Gastrocnemius medialis (tissue), 4 donors: ENCODE measurements around the gene ASTN1. TPM values are rescaled to one million over a fixed set of nuclear protein-coding genes. Genes with fewer than 3 reads are reported as not detected.

Experiments used
- ATAC-seq, 2 donors: fragments of 150-250 bp; one replicate each; pipeline ENCODE4 v1.9.1; 2016
- DNase-seq, 2 donors: peaks; one replicate each; pipeline ENCODE4 v3.0.0-alpha.2; 2019
- H3K27ac ChIP-seq, 4 donors: fragments of 200-600 bp; sonication (generic); 1 replicate in 1 of 4; 2 replicates in 3 of 4; pipeline ENCODE4 v1.5.1; 2016 to 2018; ENCODE audit warnings: mild to moderate bottlenecking in 2 of 4, moderate library complexity in 1 of 4
- H3K27me3 ChIP-seq, 3 donors: fragments of 200-600 bp; sonication (generic) in 2 of 3; 1 replicate in 1 of 3; 2 replicates in 2 of 3; pipeline versions ENCODE4 v1.5.1 to v1.6.0; 2016 to 2019; ENCODE audit warnings: mild to moderate bottlenecking in 1 of 3, moderate library complexity in 1 of 3
- H3K36me3 ChIP-seq, 2 donors: fragments of 200-600 bp; sonication (generic) in 1 of 2; one replicate each; pipeline ENCODE4 v1.5.1; 2017 to 2018
- H3K4me1 ChIP-seq, 2 donors: fragments of 200-600 bp; sonication (generic) in 1 of 2; one replicate each; pipeline ENCODE4 v1.5.1; 2016 to 2017; ENCODE audit warnings: mild to moderate bottlenecking in 2 of 2
- H3K4me3 ChIP-seq, 4 donors: fragments of 200-600 bp; sonication (generic) in 3 of 4; 1 replicate in 1 of 4; 2 replicates in 3 of 4; pipeline ENCODE4 v1.5.1; 2016 to 2019; ENCODE audit warnings: mild to moderate bottlenecking in 2 of 4
- H3K9me3 ChIP-seq, 3 donors: fragments of 200-600 bp; sonication (generic) in 2 of 3; 1 replicate in 1 of 3; 2 replicates in 2 of 3; pipeline ENCODE4 v1.5.1; 2016 to 2019
- CTCF ChIP-seq, 5 experiments: fragments of 450-650 bp in 3 of 5; fragments of 200-600 bp in 2 of 5; sonication (generic) in 2 of 5; IDR thresholded peaks in 4 of 5; conservative IDR thresholded peaks in 1 of 5; 1 replicate in 4 of 5; 2 replicates in 1 of 5; pipeline ENCODE4 v1.5.1; 2016 to 2019; ENCODE audit warnings: antibody characterized with exemption in 5 of 5, mild to moderate bottlenecking in 3 of 5, moderate library complexity in 3 of 5
- POLR2A ChIP-seq, 2 donors: fragments of 450-650 bp; IDR thresholded peaks; one replicate each; pipeline ENCODE4 v1.6.1; 2017; ENCODE audit warnings: antibody characterized with exemption in 2 of 2, mild to moderate bottlenecking in 2 of 2, moderate library complexity in 2 of 2
- in situ Hi-C, 4 donors: fragments of 200-750 bp; cut with MboI; loops; one replicate each; pipeline versions ENCODE4 v1.15.0 to v1.8.0; 2017; ENCODE audit warnings: low sequenced_read_pairs in 4 of 4
- intact Hi-C: fragments of 100-400 bp; cut with DNase I; formaldehyde crosslinking; loops from one replicate; pipeline ENCODE4 v1.15.1; 2023; ENCODE audit warnings: low total_unique reads
- total RNA-seq, 4 donors: library from RNA; depleted of rRNA; stranded (reverse); fragments of >200 nt; gene quantifications; one replicate each; pipeline versions ENCODE4 v1.1.0 to v1.2.3, GENCODE V29; 2016

The ASTN1 gene
- total RNA-seq, 4 donors from 2014 or later = 0.09 to 0.10 TPM; not detected in 2

- no peak overlapping the region for H3K4me3 ChIP-seq
- no peak for ATAC-seq
- intact Hi-C loops = loop anchor here (10.0 kb wide), 1 partner anchor 1686 kb away; no protein-coding TSS in a partner anchor
- H3K9me3 ChIP-seq = no peaks in the 10 kb centered on the region
- no peak overlapping the region for H3K27ac ChIP-seq
- in situ Hi-C loops = loop anchor here in 3 of 4 donors (10.0 to 25.0 kb wide), 3 partner anchors 286 to 466 kb away; no protein-coding TSS in a partner anchor
- H3K4me1 ChIP-seq = no peaks in the 10 kb centered on the region
- H3K27me3 ChIP-seq = no peaks in the 10 kb centered on the region
- DNase-seq = no peak
- no peak for TF ChIP-seq CTCF (IDR thresholded peaks at IDR 0.05 in 4 of 5, conservative IDR thresholded peaks at IDR 0.05 in 1 of 5)
- TF ChIP-seq POLR2A (IDR thresholded peaks at IDR 0.05) = no peak
- H3K36me3 ChIP-seq = no peaks in the 10 kb centered on the region
These were observed 323.3 kb downstream of the ASTN1 start for GRCh38 chr1:176841238-176841637.

DNA sequence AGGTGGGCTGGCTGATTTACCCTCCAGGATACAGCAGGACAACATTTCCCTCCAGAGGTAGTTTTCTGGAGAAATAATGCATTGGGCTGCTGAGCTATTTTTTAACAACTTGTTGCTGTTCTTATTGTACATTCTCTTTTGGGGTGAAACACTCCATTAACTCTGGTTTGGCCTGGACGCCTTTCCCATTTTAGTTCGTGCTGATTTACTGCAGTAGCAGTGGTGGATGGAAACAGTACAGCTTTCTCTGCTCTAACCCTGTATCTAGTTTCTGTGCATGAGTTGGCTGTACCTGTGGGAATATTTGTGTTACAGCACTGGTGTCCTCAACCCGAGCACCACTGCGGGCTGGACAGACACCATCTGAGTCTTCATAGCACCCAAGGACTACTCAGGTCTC lies 325.3 kb downstream of the ASTN1 start:
- ATAC-seq (no peak), DNase-seq (no peak)
- no peaks in the 10 kb centered on the region for H3K9me3 ChIP-seq
- TF ChIP-seq CTCF (IDR thresholded peaks at IDR 0.05 in 4 of 5, conservative IDR thresholded peaks at IDR 0.05 in 1 of 5) (no peak), POLR2A (IDR thresholded peaks at IDR 0.05) (no peak)
- H3K27ac ChIP-seq = no peak overlapping the region
- no peak overlapping the region for H3K4me3 ChIP-seq
- H3K4me1 ChIP-seq = no peaks in the 10 kb centered on the region
- no peaks in the 10 kb centered on the region for H3K27me3 ChIP-seq
- intact Hi-C loops (no loop called here), in situ Hi-C loops (loop anchor here in 1 of 4 donors (25.0 kb wide), 1 partner anchor 452 kb away; no protein-coding TSS in a partner anchor)
- no peaks in the 10 kb centered on the region for H3K36me3 ChIP-seq

GRCh38 chr1:176838276-176838995 lies 326.1 kb downstream of the ASTN1 start:
- Histone ChIP-seq H3K36me3 (no peaks in the 10 kb centered on the region), H3K4me3 (no peak overlapping the region), H3K27me3 (no peaks in the 10 kb centered on the region), H3K27ac (no peak overlapping the region), H3K9me3 (no peaks in the 10 kb centered on the region), H3K4me1 (no peaks in the 10 kb centered on the region)
- ATAC-seq (no peak), DNase-seq (no peak)
- in situ Hi-C loops = loop anchor here in 1 of 4 donors (25.0 kb wide), 1 partner anchor 451 kb away; no protein-coding TSS in a partner anchor
- TF ChIP-seq POLR2A (IDR thresholded peaks at IDR 0.05) = no peak
- intact Hi-C loops = no loop called here

DNA sequence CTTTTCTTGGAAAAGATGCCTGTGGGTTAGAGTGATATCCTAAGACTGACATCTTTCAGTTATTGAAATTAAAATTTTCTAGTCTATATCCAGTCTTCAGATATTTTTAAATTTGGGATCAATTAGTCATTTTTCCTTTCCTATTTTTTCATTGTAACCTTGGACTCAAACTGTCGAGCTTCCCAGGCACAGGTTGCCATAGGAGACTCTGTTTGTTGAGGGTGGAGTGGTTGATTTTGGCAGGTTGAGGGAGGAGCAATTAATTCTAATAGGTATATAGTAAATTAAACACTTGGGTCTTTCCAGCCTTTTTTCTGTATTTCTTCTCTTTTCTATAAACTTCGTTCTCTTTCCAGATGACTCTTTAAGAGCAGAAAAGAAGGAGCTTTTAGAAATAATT lies 326.8 kb downstream of the ASTN1 start:
- intact Hi-C loops = no loop called here
- DNase-seq (no peak), ATAC-seq (no peak)
- no peaks in the 10 kb centered on the region for H3K4me1 ChIP-seq
- H3K27me3 ChIP-seq = no peaks in the 10 kb centered on the region
- no peaks in the 10 kb centered on the region for H3K9me3 ChIP-seq
- H3K36me3 ChIP-seq = no peaks in the 10 kb centered on the region
- H3K27ac ChIP-seq = no peak overlapping the region
- no peak overlapping the region for H3K4me3 ChIP-seq
- in situ Hi-C loops = loop anchor here in 1 of 4 donors (25.0 kb wide), 1 partner anchor 450 kb away; no protein-coding TSS in a partner anchor
- no peak for TF ChIP-seq CTCF (IDR thresholded peaks at IDR 0.05 in 4 of 5, conservative IDR thresholded peaks at IDR 0.05 in 1 of 5)
- no peak for TF ChIP-seq POLR2A (IDR thresholded peaks at IDR 0.05)

- H3K27me3 ChIP-seq = no peaks in the 10 kb centered on the region
- TF ChIP-seq POLR2A (IDR thresholded peaks at IDR 0.05) = no peak
- no peak for TF ChIP-seq CTCF (IDR thresholded peaks at IDR 0.05 in 4 of 5, conservative IDR thresholded peaks at IDR 0.05 in 1 of 5)
- DNase-seq = no peak
- H3K9me3 ChIP-seq = no peaks in the 10 kb centered on the region
- ATAC-seq = no peak
- no peaks in the 10 kb centered on the region for H3K4me1 ChIP-seq
- no peaks in the 10 kb centered on the region for H3K36me3 ChIP-seq
- no peak overlapping the region for H3K27ac ChIP-seq
- in situ Hi-C loops = loop anchor here in 1 of 4 donors (25.0 kb wide), 1 partner anchor 444 kb away; no protein-coding TSS in a partner anchor
- intact Hi-C loops = no loop called here
- H3K4me3 ChIP-seq = no peak overlapping the region
These were observed 333.4 kb downstream of the ASTN1 start for GRCh38 chr1:176831150-176831549.
